CD4-positive, alpha-beta T cell (primary cell): Measurements from ENCODE around the gene HOTAIR. TPM values are rescaled to one million over a fixed set of nuclear protein-coding genes. Genes with fewer than 3 reads are reported as not detected.

Experiments used
- ATAC-seq: fragments of 200-7000 bp; cut with Tn5 transposase; one replicate; pipeline ENCODE4 v1.10.0; 2022; ENCODE audit warnings: mild to moderate bottlenecking; ENCODE audit not compliant: poor library complexity
- CTCF ChIA-PET: fragments of 350-600 bp; sonication (Branson Sonifier 250); formaldehyde crosslinking; loops from one replicate; lab custom pipeline; 2021; ENCODE audit warnings: antibody characterized with exemption, inconsistent platforms; lab: Charles Lee
- POLR2A ChIA-PET: fragments of 350-600 bp; sonication (Branson Sonifier 250); formaldehyde crosslinking; loops from one replicate; lab custom pipeline; 2021; ENCODE audit warnings: antibody characterized with exemption, inconsistent platforms; lab: Charles Lee
- DNase-seq, 14 experiments: peaks; one replicate each; pipeline ENCODE4 v3.0.0-alpha.2; 2013 to 2020; ENCODE audit warnings: mixed read lengths in 2 of 14
- H3K27ac ChIP-seq, 2 donors: one replicate each; pipeline versions ENCODE4 v1.5.1 to v1.7.0; 2013; ENCODE audit warnings: low read length in 2 of 2, low read depth in 1 of 2, mild to moderate bottlenecking in 1 of 2
- H3K27me3 ChIP-seq, 2 experiments: 1 replicate in 1 of 2; 2 replicates in 1 of 2; pipeline versions ENCODE4 v1.6.1 to v1.7.0; 2013; ENCODE audit warnings: low read length in 2 of 2, control low read depth in 1 of 2, mild to moderate bottlenecking in 1 of 2, moderate library complexity in 1 of 2; ENCODE audit not compliant: insufficient read depth in 2 of 2, control insufficient read depth in 1 of 2
- H3K36me3 ChIP-seq: one replicate; pipeline ENCODE4 v1.6.1; 2013; ENCODE audit warnings: low read length, control low read depth; ENCODE audit not compliant: insufficient read depth
- H3K4me1 ChIP-seq: one replicate; pipeline ENCODE4 v1.6.1; 2013; ENCODE audit warnings: low read length, control low read depth; ENCODE audit not compliant: insufficient read depth
- H3K4me3 ChIP-seq: one replicate; pipeline ENCODE4 v1.5.1; 2013; ENCODE audit warnings: mild to moderate bottlenecking, low read length, moderate library complexity
- H3K9me3 ChIP-seq, 2 experiments: 1 replicate in 1 of 2; 2 replicates in 1 of 2; pipeline versions ENCODE4 v1.6.1 to v1.7.0; 2013; ENCODE audit warnings: low read length in 2 of 2, mild to moderate bottlenecking in 2 of 2, control low read depth in 1 of 2, moderate library complexity in 1 of 2; ENCODE audit not compliant: control insufficient read depth in 1 of 2, insufficient read depth in 1 of 2
- H3K27ac Mint-ChIP-seq: one replicate; pipeline ENCODE4 v1.8.0; 2020; ENCODE audit warnings: mixed read lengths
- H3K27me3 Mint-ChIP-seq: one replicate; pipeline ENCODE4 v1.8.0; 2021; ENCODE audit warnings: mixed read lengths
- H3K36me3 Mint-ChIP-seq: one replicate; pipeline ENCODE4 v1.8.0; 2021; ENCODE audit warnings: low read depth, mixed read lengths
- H3K4me1 Mint-ChIP-seq: one replicate; pipeline ENCODE4 v1.8.0; 2021; ENCODE audit warnings: low read depth, mixed read lengths
- H3K4me3 Mint-ChIP-seq: one replicate; pipeline ENCODE4 v1.8.0; 2020; ENCODE audit warnings: mild to moderate bottlenecking, mixed read lengths
- H3K9me3 Mint-ChIP-seq: one replicate; pipeline ENCODE4 v1.8.0; 2020; ENCODE audit warnings: mixed read lengths
- intact Hi-C, 2 experiments: fragments of 100-400 bp; cut with DNase I in 1 of 2; cut with micrococcal nuclease in 1 of 2; formaldehyde crosslinking; loops; one replicate each; pipeline versions ENCODE4 v1.15.1 to v1.9.0; 2023 to 2025; cut with DNase I, micrococcal nuclease
- total RNA-seq, 174 experiments: library from RNA in 2 of 174; stranded (reverse) in 2 of 174; gene quantifications; one replicate each; pipeline ENCODE4 v1.2.3 and lab custom pipeline; 2021 to 2026
- TF ChIP-seq, protein P1 (sequence below): fragments of 200-600 bp; IDR thresholded peaks from one replicate; pipeline ENCODE4 v1.8.0; 2022; ENCODE audit warnings: antibody characterized with exemption, mild to moderate bottlenecking

The HOTAIR gene
- total RNA-seq, 2 experiments from 2014 or later: not detected

DNA sequence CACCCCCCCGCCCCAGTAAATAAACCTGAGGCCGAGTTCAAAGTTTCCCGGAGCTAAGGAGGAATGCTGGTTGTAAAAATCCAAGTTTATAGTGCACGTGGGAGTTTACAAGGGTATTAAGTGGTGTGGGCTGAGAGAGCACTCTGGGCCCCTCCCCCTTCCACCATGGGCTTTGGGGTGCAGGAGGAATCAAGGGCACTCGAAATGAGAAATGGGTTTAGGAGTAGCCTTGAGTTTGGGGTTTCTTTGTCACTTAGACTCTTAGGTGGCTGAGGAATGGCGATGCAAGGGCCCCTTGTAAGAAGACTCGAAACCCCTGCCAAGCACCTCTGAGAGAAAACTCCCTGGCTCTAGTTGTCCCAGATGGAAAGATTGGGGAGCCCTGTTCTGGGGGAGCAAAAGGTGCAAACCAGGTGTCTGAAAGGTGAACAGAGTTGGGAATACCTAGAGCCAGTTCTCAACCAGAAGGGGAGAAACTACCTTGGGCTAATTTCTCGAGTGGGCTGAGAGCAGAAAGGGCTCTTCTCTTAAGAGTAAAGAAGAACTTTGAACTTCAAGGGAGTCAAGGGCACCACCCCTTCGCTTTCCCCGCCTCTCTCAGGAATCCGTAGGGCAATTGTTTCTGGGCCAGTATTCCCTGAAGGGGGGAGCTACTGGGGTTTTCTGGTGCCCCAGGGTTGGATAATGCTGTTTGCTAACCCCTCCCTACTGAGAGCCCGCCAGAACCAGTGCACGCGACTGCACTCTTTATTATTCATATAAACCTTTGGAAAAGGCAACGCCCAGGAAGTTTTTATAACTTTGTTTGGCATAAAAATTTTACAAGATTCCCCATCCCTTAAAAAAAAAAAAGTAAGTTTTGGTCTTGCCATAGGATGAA is 4.0 kb upstream of the HOTAIR start:
- Mint-ChIP-seq H3K9me3 (no peaks in the 10 kb centered on the region), H3K36me3 (no peaks in the 10 kb centered on the region), H3K27ac (no peak overlapping the region), H3K4me3 (no peak overlapping the region), H3K4me1 (peaks cover 25% of the 10 kb centered on the region), H3K27me3 (peaks cover 98% of the 10 kb centered on the region)
- TF ChIP-seq, protein P1, sequence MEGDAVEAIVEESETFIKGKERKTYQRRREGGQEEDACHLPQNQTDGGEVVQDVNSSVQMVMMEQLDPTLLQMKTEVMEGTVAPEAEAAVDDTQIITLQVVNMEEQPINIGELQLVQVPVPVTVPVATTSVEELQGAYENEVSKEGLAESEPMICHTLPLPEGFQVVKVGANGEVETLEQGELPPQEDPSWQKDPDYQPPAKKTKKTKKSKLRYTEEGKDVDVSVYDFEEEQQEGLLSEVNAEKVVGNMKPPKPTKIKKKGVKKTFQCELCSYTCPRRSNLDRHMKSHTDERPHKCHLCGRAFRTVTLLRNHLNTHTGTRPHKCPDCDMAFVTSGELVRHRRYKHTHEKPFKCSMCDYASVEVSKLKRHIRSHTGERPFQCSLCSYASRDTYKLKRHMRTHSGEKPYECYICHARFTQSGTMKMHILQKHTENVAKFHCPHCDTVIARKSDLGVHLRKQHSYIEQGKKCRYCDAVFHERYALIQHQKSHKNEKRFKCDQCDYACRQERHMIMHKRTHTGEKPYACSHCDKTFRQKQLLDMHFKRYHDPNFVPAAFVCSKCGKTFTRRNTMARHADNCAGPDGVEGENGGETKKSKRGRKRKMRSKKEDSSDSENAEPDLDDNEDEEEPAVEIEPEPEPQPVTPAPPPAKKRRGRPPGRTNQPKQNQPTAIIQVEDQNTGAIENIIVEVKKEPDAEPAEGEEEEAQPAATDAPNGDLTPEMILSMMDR: no peak
- no peak for ATAC-seq
- ChIA-PET POLR2A (no interaction called here), CTCF (interaction anchor here (1.0 to 1.4 kb wide), 2 partner anchors 12 to 27 kb away, joined by 3 to 4 read pairs; no protein-coding TSS in a partner anchor)
- H3K27me3 ChIP-seq: peaks cover 82 to 98% of the 10 kb centered on the region in 2 experiments
- no peaks in the 10 kb centered on the region for H3K36me3 ChIP-seq
- H3K9me3 ChIP-seq: peaks cover 0 to 49% of the 10 kb centered on the region in 2 experiments
- H3K4me3 ChIP-seq: no peak overlapping the region
- no peak overlapping the region for H3K27ac ChIP-seq
- H3K4me1 ChIP-seq: peaks cover 36% of the 10 kb centered on the region
- intact Hi-C loops: no loop called here
- no peak for DNase-seq

DNA sequence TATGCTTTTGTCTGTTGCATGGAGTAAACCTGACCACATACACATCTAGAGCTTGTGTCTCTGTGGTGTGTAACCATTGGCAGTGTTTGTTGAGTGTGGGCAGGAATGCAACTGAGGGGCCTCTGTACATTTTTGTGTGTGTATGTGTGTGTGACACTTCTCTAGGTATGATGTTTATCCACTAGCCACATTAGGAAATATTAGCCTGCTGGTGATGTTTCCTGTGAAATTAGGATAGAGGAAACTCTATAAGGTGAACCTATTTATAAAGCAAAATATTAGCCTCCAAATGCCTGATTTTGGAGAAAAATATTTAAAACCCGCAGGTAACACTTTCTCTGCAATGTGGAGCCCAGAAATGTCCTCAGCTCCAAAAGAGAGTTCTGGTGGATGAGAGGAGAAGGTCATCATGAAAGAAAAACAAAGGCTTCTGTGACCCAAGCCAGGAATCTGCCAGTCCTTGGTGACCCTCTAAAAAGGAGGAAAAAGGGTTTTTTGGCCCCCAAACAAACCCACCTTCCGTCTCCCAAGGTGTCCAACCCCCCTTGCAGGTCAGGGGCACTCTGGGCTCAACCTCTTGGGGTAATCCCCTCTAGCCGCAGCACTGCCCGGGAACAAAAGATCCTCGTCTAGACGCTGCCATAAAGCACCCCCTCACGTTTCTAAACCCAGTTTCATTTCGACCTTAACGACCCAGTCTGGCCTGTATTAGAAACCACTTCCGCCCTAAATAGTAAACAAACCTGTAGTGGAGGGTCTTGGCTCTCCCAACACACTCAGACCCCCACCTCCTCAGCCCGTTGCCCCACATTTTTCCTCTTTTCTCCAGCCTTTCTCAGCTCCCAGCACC is 3.1 kb upstream of the HOTAIR start:
- Mint-ChIP-seq H3K4me1 (peaks cover 32% of the 10 kb centered on the region), H3K27me3 (peaks cover 97% of the 10 kb centered on the region), H3K36me3 (no peaks in the 10 kb centered on the region), H3K27ac (no peak overlapping the region), H3K9me3 (no peaks in the 10 kb centered on the region), H3K4me3 (no peak overlapping the region)
- Histone ChIP-seq H3K36me3 (no peaks in the 10 kb centered on the region), H3K4me1 (peaks cover 39% of the 10 kb centered on the region), H3K4me3 (no peak overlapping the region), H3K9me3 (peaks cover 0 to 51% of the 10 kb centered on the region in 2 experiments), H3K27me3 (peaks cover 81 to 98% of the 10 kb centered on the region in 2 experiments), H3K27ac (no peak overlapping the region)
- TF ChIP-seq, protein P1: no peak
- ChIA-PET CTCF (interaction anchor here (1.4 kb wide), 1 partner anchor 28 kb away, joined by 3 read pairs; no protein-coding TSS in a partner anchor), POLR2A (no interaction called here)
- intact Hi-C loops: no loop called here
- DNase-seq (no peak), ATAC-seq (no peak)

DNA sequence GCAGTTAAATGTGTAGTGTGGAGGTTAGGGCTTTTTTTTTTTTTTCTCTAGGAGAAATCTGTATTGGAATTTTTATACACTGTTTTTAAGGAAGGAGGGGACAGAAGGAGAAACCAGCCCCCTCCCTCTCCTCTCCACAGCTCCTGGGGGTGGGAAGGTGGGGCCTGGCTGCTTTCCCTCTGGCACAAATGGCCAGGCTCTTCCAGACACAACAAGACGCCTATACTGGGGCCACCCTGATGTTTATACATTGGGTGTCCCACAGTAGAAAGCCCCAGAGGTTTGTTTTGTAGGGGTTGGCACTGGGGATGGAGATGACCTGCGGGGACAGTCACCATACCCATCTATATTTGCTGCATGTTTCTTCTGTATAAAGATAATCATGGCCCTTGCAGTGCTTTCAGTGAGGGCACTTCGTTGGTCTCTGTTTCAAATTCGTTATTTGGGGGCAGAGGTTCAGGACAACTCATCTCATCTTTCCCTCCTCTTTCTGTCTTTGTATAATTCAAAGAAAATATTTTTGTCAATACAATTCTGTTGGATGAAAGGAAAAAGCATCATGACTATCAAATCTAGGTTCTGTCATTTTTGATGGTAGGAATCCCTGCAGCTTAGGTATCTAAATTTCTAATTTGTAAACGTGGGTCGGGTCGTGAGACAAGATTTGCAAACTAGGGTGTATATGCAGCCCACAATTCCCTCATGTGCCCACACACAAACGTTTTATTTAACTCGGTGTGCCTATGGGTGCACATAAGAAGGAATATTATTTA is 2.3 kb upstream of the HOTAIR start:
- H3K4me3 Mint-ChIP-seq: peak overlapping the region; percentile 26
- Histone ChIP-seq H3K9me3 (peaks cover 0 to 49% of the 10 kb centered on the region in 2 experiments), H3K27ac (no peak overlapping the region), H3K4me1 (peaks cover 39% of the 10 kb centered on the region), H3K27me3 (peaks cover 81 to 98% of the 10 kb centered on the region in 2 experiments), H3K36me3 (no peaks in the 10 kb centered on the region), H3K4me3 (no peak overlapping the region)
- DNase-seq: no peak
- ChIA-PET POLR2A (no interaction called here), CTCF (interaction anchor here (1.4 kb wide), 1 partner anchor 28 kb away, joined by 3 read pairs; no protein-coding TSS in a partner anchor)
- TF ChIP-seq, protein P1: no peak
- H3K27ac Mint-ChIP-seq: no peak overlapping the region
- intact Hi-C loops: no loop called here
- peaks cover 97% of the 10 kb centered on the region for H3K27me3 Mint-ChIP-seq
- H3K4me1 Mint-ChIP-seq: peaks cover 34% of the 10 kb centered on the region
- H3K36me3 Mint-ChIP-seq: peaks cover 4% of the 10 kb centered on the region
- no peak for ATAC-seq
- H3K9me3 Mint-ChIP-seq: no peaks in the 10 kb centered on the region
